GM12872 (cell line): ENCODE results near the gene SLC28A2.

Experiments used
- TF ChIP-seq, protein P1 (sequence below): IDR thresholded peaks from 3 replicates; pipeline ENCODE4 v1.5.1; 2011; ENCODE audit warnings: low read depth, mild to moderate bottlenecking, low read length, moderate library complexity; ENCODE audit not compliant: insufficient read depth

SLC28A2 gene

DNA sequence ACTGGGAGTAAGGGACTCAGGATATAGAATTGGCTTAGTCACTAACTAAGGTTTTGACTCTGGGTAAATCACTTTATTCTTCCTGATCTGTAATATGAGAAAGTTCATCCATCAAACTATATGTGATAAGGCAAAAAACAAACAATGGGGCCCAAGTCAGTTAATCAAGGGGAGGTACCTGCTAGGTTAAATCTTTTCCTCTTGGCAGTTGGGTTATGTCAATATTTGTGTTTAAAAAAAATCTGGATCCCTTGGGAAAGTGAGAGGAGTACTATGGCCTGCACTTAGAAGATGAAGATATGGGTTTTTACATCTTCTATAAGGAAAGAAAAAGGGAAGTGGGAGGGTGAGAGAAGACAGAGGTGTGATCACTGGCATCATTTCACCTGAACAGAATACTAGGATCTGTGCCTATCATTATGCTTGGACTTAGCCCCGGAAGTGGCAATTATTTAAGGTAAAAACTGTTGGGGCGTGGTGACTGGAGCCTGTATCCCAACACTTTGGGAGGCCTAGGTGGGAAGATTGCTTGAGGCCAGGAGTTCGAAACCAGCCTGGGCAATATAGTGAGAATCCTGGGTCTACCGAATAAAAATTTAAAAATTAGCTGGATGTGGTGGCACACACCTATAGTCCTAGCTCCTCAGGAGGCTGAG is 2.8 kb upstream of the SLC28A2 start:
- TF ChIP-seq, protein P1, sequence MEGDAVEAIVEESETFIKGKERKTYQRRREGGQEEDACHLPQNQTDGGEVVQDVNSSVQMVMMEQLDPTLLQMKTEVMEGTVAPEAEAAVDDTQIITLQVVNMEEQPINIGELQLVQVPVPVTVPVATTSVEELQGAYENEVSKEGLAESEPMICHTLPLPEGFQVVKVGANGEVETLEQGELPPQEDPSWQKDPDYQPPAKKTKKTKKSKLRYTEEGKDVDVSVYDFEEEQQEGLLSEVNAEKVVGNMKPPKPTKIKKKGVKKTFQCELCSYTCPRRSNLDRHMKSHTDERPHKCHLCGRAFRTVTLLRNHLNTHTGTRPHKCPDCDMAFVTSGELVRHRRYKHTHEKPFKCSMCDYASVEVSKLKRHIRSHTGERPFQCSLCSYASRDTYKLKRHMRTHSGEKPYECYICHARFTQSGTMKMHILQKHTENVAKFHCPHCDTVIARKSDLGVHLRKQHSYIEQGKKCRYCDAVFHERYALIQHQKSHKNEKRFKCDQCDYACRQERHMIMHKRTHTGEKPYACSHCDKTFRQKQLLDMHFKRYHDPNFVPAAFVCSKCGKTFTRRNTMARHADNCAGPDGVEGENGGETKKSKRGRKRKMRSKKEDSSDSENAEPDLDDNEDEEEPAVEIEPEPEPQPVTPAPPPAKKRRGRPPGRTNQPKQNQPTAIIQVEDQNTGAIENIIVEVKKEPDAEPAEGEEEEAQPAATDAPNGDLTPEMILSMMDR = no peak

DNA sequence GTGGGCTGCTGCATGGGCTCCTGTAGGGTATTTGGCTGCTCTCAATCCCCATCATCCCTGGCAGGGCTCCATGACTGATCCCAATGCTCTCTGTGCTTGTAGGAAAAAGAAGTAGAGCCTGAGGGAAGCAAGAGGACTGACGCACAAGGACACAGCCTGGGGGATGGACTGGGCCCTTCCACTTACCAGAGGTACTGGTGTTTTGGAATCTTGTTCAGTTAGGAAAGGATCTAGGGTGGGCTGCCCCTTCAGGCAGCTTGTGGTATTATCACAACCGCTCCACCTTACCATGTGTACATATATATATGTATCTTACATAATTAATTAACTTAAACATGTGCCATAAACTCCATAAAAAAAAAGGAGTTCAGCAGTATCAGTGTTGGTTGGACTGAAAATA is 1.3 kb downstream of the SLC28A2 start:
- TF ChIP-seq, protein P1 = peak; percentile 43; the same call in 2 of the 3 replicates

GRCh38 chr15:45254405-45254804 is 2.4 kb downstream of the SLC28A2 start:
- TF ChIP-seq, protein P1 = no peak

- TF ChIP-seq, protein P1 = no peak
These were observed 7.8 kb downstream of the SLC28A2 start for GRCh38 chr15:45259796-45260195.

DNA sequence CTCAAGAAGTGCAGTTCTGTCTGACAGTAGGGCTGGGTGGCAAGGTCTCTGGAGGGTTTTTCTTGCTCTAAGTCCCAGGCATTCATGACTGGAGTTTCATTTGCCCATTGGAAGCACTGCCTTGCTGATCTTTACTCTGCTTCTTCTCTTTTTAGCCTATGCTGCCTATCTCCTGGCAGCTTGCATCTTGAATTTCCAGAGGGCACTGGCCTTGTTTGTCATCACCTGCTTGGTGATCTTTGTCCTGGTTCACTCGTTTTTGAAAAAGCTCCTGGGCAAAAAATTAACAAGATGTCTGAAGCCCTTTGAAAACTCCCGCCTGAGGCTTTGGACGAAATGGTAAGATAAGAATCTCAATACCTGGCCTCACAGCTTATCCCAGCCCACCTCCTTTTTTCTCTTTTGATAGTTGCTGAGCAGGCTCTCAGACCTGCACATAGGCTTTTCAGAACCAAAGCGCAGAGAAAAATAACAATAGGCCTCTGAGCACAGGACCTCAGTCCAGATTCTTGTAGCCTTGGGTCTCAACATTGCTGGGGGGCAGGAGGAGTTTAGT is 10.9 kb downstream of the SLC28A2 start:
- TF ChIP-seq, protein P1 = no peak

DNA sequence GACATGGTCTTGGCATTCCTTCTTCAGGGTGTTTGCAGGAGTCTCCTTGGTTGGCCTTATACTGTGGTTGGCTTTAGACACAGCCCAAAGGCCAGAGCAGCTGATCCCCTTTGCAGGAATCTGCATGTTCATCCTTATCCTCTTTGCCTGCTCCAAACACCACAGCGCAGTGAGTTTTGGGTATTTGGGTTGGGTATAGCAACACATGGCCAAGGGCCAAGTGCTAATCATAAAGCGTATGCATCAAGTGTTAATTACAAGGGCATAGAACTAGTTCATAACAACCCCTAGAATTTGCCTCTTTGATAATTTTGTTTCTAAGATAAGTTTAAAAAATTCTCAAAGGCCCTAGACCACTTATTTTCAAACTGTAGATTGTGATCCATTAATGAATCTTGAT is 11.8 kb downstream of the SLC28A2 start:
- TF ChIP-seq, protein P1 = no peak

DNA sequence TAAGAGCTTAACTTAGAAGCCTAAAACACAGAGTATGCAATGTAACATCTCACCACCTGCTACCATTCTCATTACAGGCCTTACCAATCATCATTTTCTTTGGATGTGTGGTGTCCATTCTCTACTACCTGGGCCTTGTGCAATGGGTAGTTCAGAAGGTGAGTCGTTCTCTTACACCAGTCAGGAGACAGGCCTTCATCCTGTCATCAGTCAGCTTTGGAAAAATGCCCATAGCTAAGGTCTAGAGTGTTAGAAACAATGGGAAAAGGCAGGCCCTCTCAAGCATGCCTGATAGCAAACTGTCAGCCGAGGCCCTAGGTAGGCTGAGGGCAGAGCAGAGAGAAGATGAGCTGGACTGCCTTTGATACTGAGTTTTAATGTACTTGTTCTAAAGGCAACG is 13.5 kb downstream of the SLC28A2 start:
- TF ChIP-seq, protein P1 = no peak
